ENCODE data around the gene WDFY3.

Gene WDFY3

GRCh38 chr4:84966382-84967242 is at the start of gene WDFY3:
WDFY3 (minus strand) TSS chr4:84966690; CDS start chr4:84860591, 106,099 bp downstream.
- no peak for DNase-seq

DNA sequence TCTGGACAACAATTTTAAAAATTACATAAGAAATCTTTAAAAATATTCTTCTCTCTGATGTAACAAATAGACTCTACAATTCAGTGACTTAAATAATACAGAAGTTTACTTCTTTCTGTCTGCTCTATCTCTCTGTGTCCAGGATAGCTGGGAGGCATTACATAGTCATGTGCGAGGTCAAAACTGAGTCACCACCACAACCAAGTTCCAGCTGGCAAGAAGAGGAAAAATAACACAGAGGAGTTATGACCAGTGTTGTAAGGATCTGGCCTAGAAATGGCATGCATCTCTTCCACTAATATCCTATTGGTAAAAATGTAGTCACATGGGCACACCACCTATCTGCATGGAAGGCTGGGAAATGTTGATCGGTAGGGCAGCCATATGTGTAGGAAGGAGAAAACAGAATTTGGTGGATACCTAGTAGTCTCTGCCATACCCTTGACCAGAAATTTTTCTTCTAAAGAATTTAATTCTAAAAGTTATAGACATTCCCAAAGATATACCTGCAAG is 39.4 kb upstream of the WDFY3 start:
- no peak for DNase-seq

DNA sequence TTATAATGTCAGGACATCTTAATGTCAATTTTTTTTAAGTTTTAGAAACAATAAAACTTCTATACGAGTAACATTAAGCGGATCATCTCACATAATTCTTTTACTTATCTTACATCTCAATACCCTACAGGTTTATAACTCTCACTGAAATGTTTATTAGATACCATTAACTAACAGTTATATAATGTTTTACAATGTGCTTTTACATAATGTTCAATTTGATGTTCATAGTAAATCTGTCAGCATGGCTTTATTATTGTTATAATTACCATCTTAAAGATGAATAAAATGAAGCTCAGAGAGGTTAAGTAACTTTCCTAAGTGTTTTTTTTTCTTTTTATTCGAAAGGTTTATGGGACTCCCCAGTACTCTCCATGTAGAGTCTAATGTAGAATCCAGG is 33.9 kb upstream of the WDFY3 start:
- no peak for DNase-seq

DNA sequence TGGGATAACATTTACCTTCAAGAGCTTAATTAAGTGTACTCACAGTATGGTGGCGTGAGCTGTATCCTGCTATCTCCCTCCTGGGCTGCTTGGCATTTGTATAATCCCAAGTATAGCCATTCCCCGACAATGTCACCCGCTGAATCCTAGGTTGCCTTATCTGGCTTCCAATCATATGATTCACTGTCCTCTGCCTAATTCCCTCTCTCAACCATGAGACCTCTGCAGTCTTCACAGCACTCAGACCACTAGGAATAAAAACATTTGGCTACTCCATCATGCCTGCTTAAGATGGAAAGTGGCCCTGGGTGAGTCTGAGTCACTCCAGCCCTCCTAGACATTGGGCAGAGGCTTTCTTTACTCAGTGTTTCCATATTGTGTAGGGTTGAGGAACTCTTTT is 28.9 kb upstream of the WDFY3 start:
- DNase-seq = no peak

DNA sequence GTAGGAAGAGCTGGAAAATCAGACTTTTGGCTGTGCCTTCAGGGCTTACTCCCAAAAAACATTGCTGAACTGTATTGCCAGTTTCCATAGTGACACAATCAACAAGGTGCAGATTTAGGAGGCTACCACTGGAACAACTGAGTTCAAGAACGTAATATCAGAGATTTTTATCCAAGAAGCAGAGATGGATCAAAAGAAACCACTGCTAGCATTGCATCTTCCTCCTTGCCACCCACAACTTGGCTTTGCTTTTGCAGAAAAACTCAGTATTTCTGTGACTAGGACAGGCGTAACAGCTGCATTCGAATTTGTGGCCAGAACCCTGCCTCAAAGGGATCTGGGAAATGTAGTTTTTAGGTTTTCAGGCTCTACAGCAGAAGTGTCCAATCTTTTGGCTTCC is 27.8 kb upstream of the WDFY3 start:
- DNase-seq = no peak

DNA sequence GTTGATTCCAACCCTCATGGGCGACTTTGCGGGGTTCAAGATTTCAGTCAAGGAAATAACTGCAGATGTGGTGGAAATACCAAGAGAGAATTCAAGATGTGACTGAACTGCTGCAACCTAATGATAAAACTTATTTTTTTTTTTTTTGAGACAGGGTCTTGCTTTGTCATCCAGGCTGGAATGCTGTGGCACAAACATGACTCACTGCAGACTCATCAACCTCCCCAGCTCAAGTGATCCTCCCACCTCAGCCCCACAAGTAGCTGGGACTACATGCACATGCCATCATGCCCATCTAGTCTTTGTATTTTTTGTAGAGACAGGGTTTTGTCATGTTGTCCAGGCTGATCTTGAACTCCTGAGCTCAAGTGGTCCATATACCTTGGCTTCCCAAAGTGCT is 19.5 kb upstream of the WDFY3 start:
- no peak for DNase-seq

DNA sequence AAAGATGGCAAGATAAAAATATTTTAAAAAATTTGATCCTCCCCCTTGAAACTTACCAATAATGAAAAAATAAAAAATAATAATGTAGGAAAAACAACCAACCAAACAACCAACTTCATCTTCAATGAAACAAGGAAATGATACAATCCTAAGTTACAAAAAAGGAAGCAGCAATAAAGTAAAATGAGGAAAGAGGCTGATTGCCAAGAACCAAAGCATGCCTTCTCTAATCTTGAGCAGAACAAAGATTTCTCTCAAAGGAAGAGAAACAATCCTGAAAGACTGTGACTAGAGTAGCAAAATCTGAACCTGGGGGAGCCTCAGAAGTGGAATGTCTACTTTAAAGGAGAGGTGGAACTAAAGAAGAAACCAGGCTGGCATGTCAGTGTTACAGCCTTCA is 10.9 kb upstream of the WDFY3 start:
- DNase-seq = no peak

DNA sequence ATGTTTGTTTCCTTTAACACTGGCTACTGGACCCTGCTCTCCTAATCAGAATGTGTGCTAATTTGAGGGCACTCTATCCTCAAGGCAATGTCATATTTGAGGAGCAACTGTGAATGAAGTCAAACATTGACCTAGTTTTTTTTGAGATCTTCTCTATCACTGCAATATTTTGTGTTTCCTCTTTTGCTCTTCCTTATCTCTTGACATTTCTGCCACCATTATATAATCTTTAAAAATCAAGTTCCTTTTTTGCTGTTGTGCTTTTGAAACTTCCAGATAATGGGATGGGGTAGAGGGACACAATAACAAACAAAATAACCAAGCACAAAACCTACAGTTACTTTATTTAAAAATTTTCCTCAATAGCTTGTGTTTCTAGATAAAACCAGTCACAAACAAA is 7.4 kb upstream of the WDFY3 start:
- no peak for DNase-seq

DNA sequence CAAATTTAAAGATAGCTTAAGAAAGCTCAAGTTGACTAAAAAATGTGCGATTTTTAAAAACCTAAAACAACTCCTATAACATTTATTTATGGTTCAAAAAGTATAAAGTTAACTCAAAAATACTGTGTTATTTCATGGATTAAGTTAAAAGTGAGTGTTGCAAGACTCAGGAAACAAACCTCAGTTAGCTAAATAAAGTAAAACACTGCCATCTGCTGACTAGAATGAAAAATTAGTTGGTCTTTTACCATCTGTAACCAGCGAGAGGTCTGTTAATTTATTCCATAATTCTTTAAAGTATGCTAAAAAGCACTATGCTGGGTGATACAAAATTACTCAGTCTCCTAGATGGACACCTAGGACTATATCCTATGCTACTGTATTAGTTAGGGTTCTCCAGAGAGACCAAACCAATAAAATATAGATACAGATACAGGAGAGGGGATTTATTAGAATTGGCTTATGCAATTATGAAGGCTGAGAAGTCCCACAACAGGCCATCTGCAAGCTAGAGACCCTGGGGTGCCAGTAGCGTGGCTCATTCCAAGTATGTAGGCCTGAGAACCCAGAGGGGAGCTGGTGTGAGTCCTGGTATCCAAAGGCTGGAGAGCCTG is 4.9 kb upstream of the WDFY3 start:
- no peak for DNase-seq

- DNase-seq = no peak
Observed at GRCh38 chr4:84968925-84969324, 2.4 kb upstream of the WDFY3 start.

DNA sequence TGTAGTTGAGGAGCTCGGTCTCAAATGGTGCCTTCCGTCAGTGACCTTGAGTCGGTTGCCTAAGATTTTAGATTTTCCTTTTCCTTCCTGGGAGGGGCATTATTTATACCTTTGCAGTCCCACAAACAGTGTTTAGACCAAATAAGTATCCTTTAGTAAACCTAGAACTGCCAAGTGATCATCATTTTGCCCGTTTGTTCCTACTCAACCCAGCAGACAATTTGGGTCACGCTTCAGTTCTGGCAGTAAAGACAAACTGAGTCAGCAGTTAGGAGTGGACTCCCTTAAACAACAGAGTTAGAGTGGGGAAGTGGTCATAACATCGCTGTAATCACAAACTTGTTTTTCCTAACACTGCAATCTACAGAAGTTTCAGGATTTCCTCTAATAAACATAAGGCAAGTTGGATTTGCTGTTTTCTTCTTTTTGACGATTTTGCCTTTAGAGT is 777 bp upstream of the WDFY3 start:
- DNase-seq = no peak

DNA sequence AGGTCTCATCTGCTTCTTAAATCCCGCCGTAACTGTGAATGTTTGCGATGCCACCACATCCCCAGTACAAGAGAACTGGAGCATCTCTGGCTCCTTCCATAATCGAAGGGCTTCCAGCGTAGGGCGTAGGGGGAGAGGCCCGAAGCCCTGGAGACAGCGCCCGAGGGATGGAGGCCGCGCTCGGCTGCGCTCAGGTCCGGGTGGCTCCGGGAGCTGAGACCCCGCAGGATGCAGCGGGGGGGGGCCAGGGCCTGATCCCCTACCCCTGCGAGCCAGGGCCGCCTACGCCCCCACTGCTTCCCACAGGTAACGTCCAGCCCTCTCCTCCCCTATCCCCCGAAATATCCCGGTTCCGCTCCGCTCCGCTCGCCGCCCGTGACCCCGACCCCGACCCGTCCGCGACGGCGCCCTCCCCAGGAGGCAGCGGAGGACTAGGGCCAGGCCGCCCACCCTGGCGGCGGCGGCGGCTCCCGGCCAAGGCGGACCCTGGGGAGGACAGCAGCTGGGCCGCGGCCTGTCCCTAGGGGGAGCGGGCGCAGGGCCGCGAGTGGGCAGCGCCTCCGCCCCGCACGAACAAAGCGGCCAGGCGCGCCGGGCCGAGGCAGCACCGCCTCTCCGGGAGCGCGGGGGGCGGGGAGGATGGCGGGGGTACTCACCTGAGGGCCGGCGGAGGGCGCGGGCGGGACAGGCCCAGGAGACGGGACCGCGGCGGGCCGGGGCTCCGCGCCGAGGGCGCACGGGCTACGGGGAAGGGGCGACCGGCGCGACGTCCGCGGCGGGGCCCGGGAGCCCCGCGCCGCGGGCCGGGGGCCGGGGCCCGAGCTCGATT is 723 bp downstream of the WDFY3 start:
- DNase-seq = no peak

DNA sequence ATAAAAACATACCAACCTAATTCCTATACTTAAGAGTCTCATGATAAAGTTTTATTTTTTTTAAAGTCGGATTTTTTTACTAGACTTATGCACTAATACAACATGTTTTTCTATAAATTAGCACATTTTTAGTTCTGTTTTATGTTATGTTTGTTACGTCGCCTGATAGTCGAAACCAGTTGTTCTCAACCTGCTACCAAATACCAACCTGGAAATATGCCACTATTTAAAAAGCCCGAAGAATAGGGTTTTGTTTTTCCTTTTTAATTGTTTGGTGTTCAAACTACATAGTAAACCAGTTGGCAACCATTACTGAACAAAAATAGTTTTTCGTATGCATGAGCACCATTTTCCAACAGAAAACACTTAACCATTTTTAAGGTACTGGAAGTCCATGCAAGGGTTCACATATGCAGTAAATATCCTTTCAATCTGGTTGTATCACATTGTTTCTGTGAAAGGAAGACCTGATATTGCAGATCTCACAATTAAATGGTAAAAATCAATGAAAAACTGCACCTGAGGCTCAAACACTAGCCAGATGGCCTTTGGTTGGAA is 1.4 kb downstream of the WDFY3 start:
- no peak for DNase-seq

- no peak for DNase-seq
Observed at GRCh38 chr4:84962102-84962501, 4.4 kb downstream of the WDFY3 start.

DNA sequence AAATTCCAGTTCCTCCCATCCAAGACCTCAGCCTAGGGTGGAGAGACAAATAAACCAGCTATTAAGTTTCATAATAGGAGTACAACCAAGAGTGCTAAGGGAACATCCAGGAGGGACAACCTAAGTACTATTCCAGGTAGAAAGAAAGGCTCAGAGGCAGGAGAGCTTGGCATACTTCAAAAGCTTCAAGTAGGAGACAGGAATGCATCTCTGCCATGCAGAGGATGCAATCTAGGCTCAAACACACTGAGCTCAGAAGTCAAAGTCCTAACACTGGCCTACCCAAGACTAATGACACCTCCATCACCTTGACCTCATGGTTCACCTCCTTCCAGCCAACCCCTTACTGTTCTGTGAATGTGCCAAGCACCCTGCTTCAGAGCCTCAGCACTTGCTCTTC is 8.1 kb downstream of the WDFY3 start:
- DNase-seq = no peak

DNA sequence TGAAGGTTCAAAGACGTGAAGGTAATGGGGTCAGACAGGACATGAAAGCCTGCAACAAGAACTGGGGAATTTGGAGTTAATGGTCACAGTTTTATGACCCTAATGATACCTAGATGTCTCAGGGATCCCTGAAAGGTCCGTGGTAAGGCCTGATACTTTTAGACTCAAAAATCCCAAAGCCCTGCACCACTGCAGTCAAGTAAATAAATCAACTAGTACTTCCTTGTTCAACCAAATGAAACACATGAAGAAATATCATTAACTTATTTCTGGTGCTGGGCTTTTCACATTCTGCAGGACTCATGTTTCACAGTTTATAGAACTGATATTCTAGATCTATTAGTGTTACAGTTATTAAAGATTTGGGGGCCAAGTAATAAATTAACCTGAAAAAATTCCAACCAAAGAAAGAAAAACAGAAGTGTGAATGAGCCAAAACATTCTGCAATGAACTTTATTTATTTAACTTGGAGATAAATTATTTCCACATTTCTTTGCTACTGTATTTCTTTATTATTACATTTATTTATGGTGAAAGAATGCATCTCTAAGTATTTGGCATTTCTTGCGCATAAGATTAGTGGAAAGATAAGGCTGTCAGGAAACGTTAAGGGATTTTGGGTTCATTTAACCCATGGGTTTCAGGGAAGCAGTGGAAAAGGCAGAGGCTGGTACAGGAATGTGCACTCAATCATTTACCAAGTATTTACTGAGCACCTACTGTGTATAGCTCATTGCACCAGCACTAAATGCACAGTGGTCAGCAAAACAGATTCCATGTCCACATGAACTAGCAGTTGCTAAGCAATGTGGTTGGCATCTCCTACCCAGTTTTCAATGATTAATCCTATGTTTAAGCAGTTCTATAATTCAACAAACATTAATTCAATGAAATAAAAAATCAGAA is 8.7 kb downstream of the WDFY3 start:
- DNase-seq = no peak

- no peak for DNase-seq
Observed at GRCh38 chr4:84956014-84956413, 10.5 kb downstream of the WDFY3 start.

DNA sequence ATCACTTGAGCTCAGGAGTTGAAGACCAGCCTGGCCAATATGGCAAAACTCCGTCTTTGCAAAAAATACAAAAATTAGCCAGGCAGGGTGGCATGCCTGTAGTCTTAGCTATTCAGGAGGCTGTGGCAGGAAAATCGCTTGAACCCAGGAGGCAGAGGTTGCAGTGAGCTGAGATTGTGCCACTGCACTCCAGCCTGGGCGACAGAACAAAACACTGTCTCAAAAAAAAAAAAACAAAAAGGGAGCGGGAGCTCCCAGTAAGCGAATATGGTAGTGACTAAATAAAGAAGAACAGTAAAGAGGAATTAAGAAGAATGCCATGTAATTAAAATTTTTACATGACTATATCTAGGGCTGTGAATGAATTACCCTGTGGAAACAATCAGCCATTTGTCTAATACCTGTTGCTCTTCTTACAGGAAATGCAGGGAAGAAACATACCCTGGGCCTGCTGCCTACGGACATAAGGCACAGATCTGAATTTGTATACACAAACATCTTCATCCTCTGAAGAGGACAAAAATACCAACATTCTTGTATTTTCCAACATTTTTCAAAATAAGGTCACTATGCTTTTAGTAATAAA is 11.4 kb downstream of the WDFY3 start:
- DNase-seq = no peak

- no peak for DNase-seq
Observed at GRCh38 chr4:84952776-84953175, 13.7 kb downstream of the WDFY3 start.

DNA sequence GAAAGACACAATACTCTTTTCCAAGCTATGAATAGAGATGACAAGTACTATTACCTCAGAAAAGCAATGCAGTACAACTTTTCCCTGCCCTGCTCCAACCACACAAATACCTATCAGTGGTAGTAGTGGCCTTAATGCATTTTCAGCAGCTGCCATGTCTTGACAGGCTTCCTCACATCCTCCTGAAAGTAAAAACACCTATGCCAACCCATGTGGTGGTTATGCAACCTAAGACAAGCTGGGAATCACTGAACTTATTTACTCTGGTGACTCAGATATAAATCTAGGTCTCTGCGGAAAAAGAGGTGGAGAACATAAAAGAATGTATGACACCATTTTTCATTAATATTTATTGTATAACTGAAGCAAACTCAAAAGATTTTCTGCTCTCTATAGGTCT is 14.5 kb downstream of the WDFY3 start:
- DNase-seq = no peak

DNA sequence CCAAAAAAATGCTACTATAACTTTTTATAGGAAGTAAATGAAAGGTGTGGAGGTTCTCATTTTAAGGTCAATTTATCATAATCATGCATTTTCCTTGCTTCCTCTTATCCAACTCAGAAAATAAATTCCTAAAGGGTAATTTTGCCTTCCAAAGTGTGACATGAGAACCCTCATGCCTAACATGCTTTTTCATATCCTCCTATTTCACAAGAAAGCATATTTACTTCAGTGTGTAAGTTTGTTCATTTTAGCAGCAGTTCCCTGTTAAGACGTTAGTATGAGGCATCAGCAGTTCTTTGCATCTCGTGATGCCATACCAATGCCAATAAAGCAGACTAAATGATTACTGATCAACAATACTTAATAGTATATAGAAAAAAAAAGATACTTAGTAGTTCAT is 18.4 kb downstream of the WDFY3 start:
- no peak for DNase-seq

GRCh38 chr4:84944947-84945346 is 21.5 kb downstream of the WDFY3 start:
- no peak for DNase-seq
